ENCODE results near the gene NAALADL2. TPM values are rescaled to one million over a fixed set of nuclear protein-coding genes. Genes with fewer than 3 reads are reported as not detected.
"Not testable (repeated sequence)": the region's sequence is repeated elsewhere in the genome, so short reads cannot be mapped to it uniquely, and the experiment has no call there.

The NAALADL2 gene
- total and polyA plus RNA-seq, 9 of the 15 experiments (the other 6 are each of a cell fraction or from before 2014, with no cell fraction given): 0.29 to 1.1 (median 0.79) TPM; not detected in 1

DNA sequence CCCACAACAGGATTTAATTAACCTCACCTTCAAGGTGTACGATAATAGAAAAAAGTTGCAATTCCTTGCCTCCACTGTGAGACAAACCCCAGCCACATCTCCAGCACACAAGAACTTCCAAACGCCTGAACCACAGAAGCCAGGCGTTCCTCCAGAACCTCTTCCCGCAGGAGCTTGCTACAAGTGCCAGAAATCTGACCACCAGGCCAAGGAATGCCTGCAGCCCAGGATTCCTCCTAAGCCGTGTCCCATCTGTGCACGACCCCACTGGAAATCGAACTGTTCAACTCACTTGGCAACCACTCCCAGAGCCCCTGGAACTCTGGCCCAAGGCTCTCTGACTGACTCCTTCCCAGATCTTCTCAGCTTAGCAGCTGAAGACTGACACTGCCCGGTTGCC lies 970.7 kb downstream of the NAALADL2 start:
- intact Hi-C loops (cut with micrococcal nuclease); H3K4me1 ChIP-seq (replicated peaks in 1 of 2; ENCODE audit: control insufficient read depth in 2 of 2, insufficient read depth in 2 of 2, low read length in 2 of 2); H3K27ac ChIP-seq (ENCODE audit: extremely low read depth, low read depth, low read length); H2AFZ ChIP-seq (ENCODE audit: low read depth, low read length); H4K20me1 ChIP-seq (replicated peaks; ENCODE audit: control insufficient read depth, insufficient read depth, low read length); DNase-seq (ENCODE audit: extremely low read depth in 1 of 4, low spot score in 3 of 4); H3K4me2 ChIP-seq (ENCODE audit: insufficient read depth, low read length); BruUV-seq (replicated peaks); H3K9ac ChIP-seq (ENCODE audit: insufficient read depth in 1 of 2, low read depth in 2 of 2, low read length in 2 of 2); CTCF ChIA-PET (ENCODE audit: low intra/inter-chr PET ratio); POLR2A ChIA-PET; H3K4me3 ChIP-seq; H3K9me3 ChIP-seq (replicated peaks; ENCODE audit: control insufficient read depth, insufficient read depth, low read depth, low read length); H3K9me1 ChIP-seq (ENCODE audit: control insufficient read depth, insufficient read depth, low read length); ATAC-seq; in situ Hi-C loops (cut with MboI); H3K79me2 ChIP-seq (ENCODE audit: control insufficient read depth, insufficient read depth, low read length); FAIRE-seq; H3K27me3 ChIP-seq (ENCODE audit: control insufficient read depth in 2 of 2, insufficient read depth in 2 of 2, low read length in 2 of 2); H3K36me3 ChIP-seq (ENCODE audit: control insufficient read depth, insufficient read depth, low read length): not testable (repeated sequence)
- WGBS (ENCODE audit: insufficient coverage, low coverage, missing lambda C conversion rate): 2% methylated on average over 6 of the region's 8 CpGs

DNA sequence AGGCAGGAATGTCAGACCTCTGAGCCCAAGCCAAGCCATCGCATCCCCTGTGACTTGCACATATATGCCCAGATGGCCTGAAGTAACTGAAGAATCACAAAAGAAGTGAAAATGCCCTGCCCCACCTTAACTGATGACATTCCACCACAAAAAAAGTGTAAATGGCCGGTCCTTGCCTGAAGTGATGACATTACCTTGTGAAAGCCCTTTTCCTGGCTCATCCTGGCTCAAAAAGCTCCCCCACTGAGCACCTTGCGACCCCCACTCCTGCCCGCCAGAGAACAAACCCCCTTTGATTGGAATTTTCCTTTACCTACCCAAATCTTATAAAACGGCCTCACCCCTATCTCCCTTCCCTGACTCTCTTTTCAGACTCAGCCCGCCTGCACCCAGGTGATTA lies 976.6 kb downstream of the NAALADL2 start:
- WGBS (ENCODE audit: insufficient coverage, low coverage, missing lambda C conversion rate): 0% methylated on average over 4 of the region's 6 CpGs
- H3K4me2 ChIP-seq (ENCODE audit: insufficient read depth, low read length); CTCF ChIA-PET (ENCODE audit: low intra/inter-chr PET ratio); H3K9me1 ChIP-seq (ENCODE audit: control insufficient read depth, insufficient read depth, low read length); H4K20me1 ChIP-seq (replicated peaks; ENCODE audit: control insufficient read depth, insufficient read depth, low read length); DNase-seq (ENCODE audit: extremely low read depth in 1 of 4, low spot score in 3 of 4); H3K27ac ChIP-seq (ENCODE audit: extremely low read depth, low read depth, low read length); in situ Hi-C loops (cut with MboI); POLR2A ChIA-PET; H3K9me3 ChIP-seq (replicated peaks; ENCODE audit: control insufficient read depth, insufficient read depth, low read depth, low read length); H2AFZ ChIP-seq (ENCODE audit: low read depth, low read length); H3K9ac ChIP-seq (ENCODE audit: insufficient read depth in 1 of 2, low read depth in 2 of 2, low read length in 2 of 2); H3K36me3 ChIP-seq (ENCODE audit: control insufficient read depth, insufficient read depth, low read length); H3K4me1 ChIP-seq (replicated peaks in 1 of 2; ENCODE audit: control insufficient read depth in 2 of 2, insufficient read depth in 2 of 2, low read length in 2 of 2); intact Hi-C loops (cut with micrococcal nuclease); FAIRE-seq; H3K4me3 ChIP-seq; H3K27me3 ChIP-seq (ENCODE audit: control insufficient read depth in 2 of 2, insufficient read depth in 2 of 2, low read length in 2 of 2); BruUV-seq (replicated peaks); ATAC-seq; H3K79me2 ChIP-seq (ENCODE audit: control insufficient read depth, insufficient read depth, low read length): not testable (repeated sequence)
